Spinal cord (tissue), 10 donors: ENCODE measurements around the gene SMC3. TPM values are rescaled to one million over a fixed set of nuclear protein-coding genes. Genes with fewer than 3 reads are reported as not detected.

Experiments
- DNase-seq, 6 donors: peaks; one replicate each; pipeline versions ENCODE4 v3.0.0 to v3.0.0-alpha.2; 2013 to 2015; ENCODE audit warnings: low spot score in 6 of 6, low read depth in 4 of 6
- H3K27ac ChIP-seq: one replicate; pipeline ENCODE4 v1.5.1; 2013; ENCODE audit warnings: low read depth, low read length, control low read depth
- H3K27me3 ChIP-seq: one replicate; pipeline ENCODE4 v1.6.1; 2013; ENCODE audit warnings: low read length; ENCODE audit not compliant: control insufficient read depth, insufficient read depth
- H3K36me3 ChIP-seq: one replicate; pipeline ENCODE4 v1.6.1; 2013; ENCODE audit warnings: low read length; ENCODE audit not compliant: control insufficient read depth, insufficient read depth
- H3K4me1 ChIP-seq: one replicate; pipeline ENCODE4 v1.6.1; 2013; ENCODE audit warnings: low read length; ENCODE audit not compliant: control insufficient read depth, insufficient read depth
- H3K4me3 ChIP-seq: one replicate; pipeline ENCODE4 v1.5.1; 2013; ENCODE audit warnings: low read depth, low read length, control low read depth
- H3K9me3 ChIP-seq: one replicate; pipeline ENCODE4 v1.6.1; 2013; ENCODE audit warnings: low read length; ENCODE audit not compliant: control insufficient read depth, insufficient read depth
- WGBS: methylation state at CpG from one replicate; pipeline ENCODE4 v1.1.5; 2013; ENCODE audit warnings: missing lambda C conversion rate; ENCODE audit not compliant: insufficient coverage; 5-methylcytosine and 5-hydroxymethylcytosine counted together
- polyA plus RNA-seq, 2 donors: library from polyadenylated mRNA; unstranded; fragments of 120-200 nt; gene quantifications; one replicate each; pipeline ENCODE4 v1.2.1, GENCODE V29; 2013; ENCODE audit not compliant: insufficient read length in 2 of 2
- total RNA-seq, 2 donors: library from RNA; depleted of rRNA in 1 of 2; stranded (reverse); fragments of 120-200 nt in 1 of 2; fragments of >200 nt in 1 of 2; gene quantifications; one replicate each; pipeline versions ENCODE4 v1.2.3 to v1.2.4, GENCODE V29; 2013 to 2014
- donor health status: healthy.

SMC3 gene
- total and polyA plus RNA-seq, 4 donors, result 41.5 to 70.0 (median 49.6) TPM

GRCh38 chr10:110569736-110570135 is 2.2 kb downstream of the SMC3 start:
- Histone ChIP-seq H3K9me3 (no peaks in the 10 kb centered on the region), H3K4me1 (peaks cover 5% of the 10 kb centered on the region), H3K36me3 (no peaks in the 10 kb centered on the region), H3K27me3 (no peaks in the 10 kb centered on the region), H3K4me3 (no peak overlapping the region), H3K27ac (no peak overlapping the region)
- 86% methylated on average over 1 of the region's 1 CpG for WGBS
- DNase-seq, result no peak

GRCh38 chr10:110571093-110571743 is 3.7 kb downstream of the SMC3 start:
- H3K27me3 ChIP-seq, result no peaks in the 10 kb centered on the region
- no peaks in the 10 kb centered on the region for H3K9me3 ChIP-seq
- WGBS, result 83% methylated on average over 1 of the region's 2 CpGs
- H3K4me3 ChIP-seq, result no peak overlapping the region
- DNase-seq, result no peak
- no peak overlapping the region for H3K27ac ChIP-seq
- H3K4me1 ChIP-seq, result peaks cover 5% of the 10 kb centered on the region
- no peaks in the 10 kb centered on the region for H3K36me3 ChIP-seq

- no CpG with 5 or more reads among the region's 2 CpGs for WGBS
- H3K27ac ChIP-seq, result no peak overlapping the region
- H3K27me3 ChIP-seq, result no peaks in the 10 kb centered on the region
- no peaks in the 10 kb centered on the region for H3K4me1 ChIP-seq
- peaks cover 2% of the 10 kb centered on the region for H3K36me3 ChIP-seq
- H3K9me3 ChIP-seq, result no peaks in the 10 kb centered on the region
- DNase-seq, result no peak
- H3K4me3 ChIP-seq, result no peak overlapping the region
These were observed 5.4 kb downstream of the SMC3 start for GRCh38 chr10:110572862-110573261.

GRCh38 chr10:110574420-110574819 is 6.9 kb downstream of the SMC3 start:
- H3K36me3 ChIP-seq, result peaks cover 7% of the 10 kb centered on the region
- no peaks in the 10 kb centered on the region for H3K9me3 ChIP-seq
- DNase-seq, result no peak
- H3K4me1 ChIP-seq, result no peaks in the 10 kb centered on the region
- no peak overlapping the region for H3K27ac ChIP-seq
- no peaks in the 10 kb centered on the region for H3K27me3 ChIP-seq
- no peak overlapping the region for H3K4me3 ChIP-seq
- no CpG with 5 or more reads among the region's 5 CpGs for WGBS

GRCh38 chr10:110576220-110576619 is 8.7 kb downstream of the SMC3 start:
- no peak for DNase-seq
- Histone ChIP-seq H3K4me3 (no peak overlapping the region), H3K4me1 (no peaks in the 10 kb centered on the region), H3K9me3 (no peaks in the 10 kb centered on the region), H3K36me3 (peaks cover 11% of the 10 kb centered on the region), H3K27ac (no peak overlapping the region), H3K27me3 (no peaks in the 10 kb centered on the region)
- WGBS, result 96% methylated on average over 4 of the region's 5 CpGs

- H3K4me3 ChIP-seq, result no peak overlapping the region
- no peak overlapping the region for H3K27ac ChIP-seq
- H3K4me1 ChIP-seq, result no peaks in the 10 kb centered on the region
- no CpG with 5 or more reads among the region's 3 CpGs for WGBS
- peaks cover 13% of the 10 kb centered on the region for H3K36me3 ChIP-seq
- no peaks in the 10 kb centered on the region for H3K9me3 ChIP-seq
- DNase-seq, result no peak
- H3K27me3 ChIP-seq, result no peaks in the 10 kb centered on the region
These were observed 9.6 kb downstream of the SMC3 start for GRCh38 chr10:110577056-110577455.

- no peaks in the 10 kb centered on the region for H3K9me3 ChIP-seq
- peaks cover 40% of the 10 kb centered on the region for H3K36me3 ChIP-seq
- peak in 2 of 6 donors; percentile 4 to 14 for DNase-seq
- H3K27ac ChIP-seq, result no peak overlapping the region
- H3K4me1 ChIP-seq, result no peaks in the 10 kb centered on the region
- no CpG with 5 or more reads among the region's 3 CpGs for WGBS
- H3K27me3 ChIP-seq, result no peaks in the 10 kb centered on the region
- H3K4me3 ChIP-seq, result no peak overlapping the region
These were observed 16.5 kb downstream of the SMC3 start for GRCh38 chr10:110584006-110584405.

GRCh38 chr10:110591760-110592159 is 24.3 kb downstream of the SMC3 start:
- no peaks in the 10 kb centered on the region for H3K27me3 ChIP-seq
- H3K27ac ChIP-seq, result no peak overlapping the region
- H3K4me1 ChIP-seq, result no peaks in the 10 kb centered on the region
- peaks cover 45% of the 10 kb centered on the region for H3K36me3 ChIP-seq
- WGBS, result 85% methylated on average over 4 of the region's 5 CpGs
- no peaks in the 10 kb centered on the region for H3K9me3 ChIP-seq
- no peak overlapping the region for H3K4me3 ChIP-seq
- DNase-seq, result no peak

GRCh38 chr10:110597476-110597875 is 30.0 kb downstream of the SMC3 start:
- H3K36me3 ChIP-seq, result peaks cover 24% of the 10 kb centered on the region
- no peak for DNase-seq
- 100% methylated on average over 1 of the region's 2 CpGs for WGBS
- H3K27ac ChIP-seq, result no peak overlapping the region
- no peaks in the 10 kb centered on the region for H3K4me1 ChIP-seq
- H3K9me3 ChIP-seq, result no peaks in the 10 kb centered on the region
- no peaks in the 10 kb centered on the region for H3K27me3 ChIP-seq
- H3K4me3 ChIP-seq, result no peak overlapping the region

GRCh38 chr10:110600487-110601101 is 33.1 kb downstream of the SMC3 start:
- Histone ChIP-seq H3K27ac (no peak overlapping the region), H3K4me1 (no peaks in the 10 kb centered on the region), H3K36me3 (peaks cover 20% of the 10 kb centered on the region), H3K27me3 (no peaks in the 10 kb centered on the region), H3K4me3 (no peak overlapping the region), H3K9me3 (no peaks in the 10 kb centered on the region)
- peak in 5 of 6 donors; percentile 39 to 88 (median 57) for DNase-seq
- WGBS, result 64% methylated on average over 2 of the region's 2 CpGs
